Dendritic cell treated with granulocyte-macrophage colony-stimulating factor and Interleukin-4, amounts not matched to agents 40 ng/mL and 50 ng/mL, for 4 days (primary cell): ENCODE data around the gene RAI14.
A peak's percentile ranks its signal among the peaks of the same experiment; 100 is the strongest.

Experiments used
- H3K27ac Mint-ChIP-seq: one replicate; pipeline ENCODE4 v1.8.0; 2022; ENCODE audit warnings: mild to moderate bottlenecking, mixed read lengths
- H3K27me3 Mint-ChIP-seq: one replicate; pipeline ENCODE4 v1.8.0; 2022; ENCODE audit warnings: mild to moderate bottlenecking, mixed read lengths
- H3K36me3 Mint-ChIP-seq: one replicate; pipeline ENCODE4 v1.8.0; 2022; ENCODE audit warnings: low read depth, mixed read lengths
- H3K4me1 Mint-ChIP-seq: one replicate; pipeline ENCODE4 v1.8.0; 2022; ENCODE audit warnings: low read depth, mixed read lengths
- H3K4me3 Mint-ChIP-seq: one replicate; pipeline ENCODE4 v1.8.0; 2022; ENCODE audit warnings: mild to moderate bottlenecking, moderate library complexity, mixed read lengths
- H3K9me3 Mint-ChIP-seq: one replicate; pipeline ENCODE4 v1.8.0; 2022; ENCODE audit warnings: mixed read lengths
- intact Hi-C: fragments of 100-400 bp; cut with micrococcal nuclease; formaldehyde crosslinking; loops from one replicate; pipeline ENCODE4 v1.15.0; 2022

RAI14 gene

DNA sequence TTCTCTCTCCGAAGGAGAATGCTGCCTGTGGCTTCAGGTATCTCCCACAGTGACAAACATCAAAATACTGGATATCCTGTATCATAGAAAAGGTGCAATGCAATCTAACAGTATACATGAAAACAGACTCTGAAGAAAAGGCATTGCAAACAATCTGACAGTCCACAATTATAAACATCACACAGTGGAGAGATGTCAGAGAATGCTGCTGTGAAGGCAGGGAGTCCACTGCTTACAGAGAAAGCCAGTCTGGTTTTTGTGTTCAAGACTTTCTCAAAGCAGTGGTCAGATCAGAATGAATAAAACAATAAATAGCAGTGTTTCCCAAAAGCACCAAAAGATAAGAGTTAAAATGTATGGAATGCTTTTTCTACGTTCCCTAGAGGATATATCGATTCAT is 211.5 kb downstream of the RAI14 start:
- Mint-ChIP-seq H3K4me1 (peaks cover 24% of the 10 kb centered on the region), H3K27ac (peak overlapping the region; percentile 53), H3K27me3 (no peaks in the 10 kb centered on the region), H3K36me3 (no peaks in the 10 kb centered on the region), H3K9me3 (no peaks in the 10 kb centered on the region), H3K4me3 (no peak overlapping the region)
- intact Hi-C loops = no loop called here

DNA sequence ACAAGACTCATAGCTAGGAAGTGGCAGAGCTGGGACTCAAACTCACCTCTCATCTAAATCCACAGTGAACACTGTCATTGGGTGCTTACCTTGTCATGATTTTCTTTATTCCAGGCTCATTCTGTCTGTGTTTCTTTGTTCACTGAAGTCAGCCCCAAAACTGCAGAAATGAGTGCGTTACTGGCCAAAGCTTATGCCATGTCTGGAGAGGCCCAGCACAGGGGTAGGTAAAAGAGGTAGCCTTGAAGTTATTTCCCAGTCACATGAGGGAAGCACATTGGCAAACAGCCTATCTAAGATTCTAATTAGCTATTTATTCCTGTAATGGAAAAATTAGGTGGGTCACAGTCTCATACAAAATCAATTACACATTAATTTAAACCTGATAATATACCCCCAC is 212.7 kb downstream of the RAI14 start:
- peaks cover 15% of the 10 kb centered on the region for H3K4me1 Mint-ChIP-seq
- H3K27me3 Mint-ChIP-seq = no peaks in the 10 kb centered on the region
- no peak overlapping the region for H3K27ac Mint-ChIP-seq

DNA sequence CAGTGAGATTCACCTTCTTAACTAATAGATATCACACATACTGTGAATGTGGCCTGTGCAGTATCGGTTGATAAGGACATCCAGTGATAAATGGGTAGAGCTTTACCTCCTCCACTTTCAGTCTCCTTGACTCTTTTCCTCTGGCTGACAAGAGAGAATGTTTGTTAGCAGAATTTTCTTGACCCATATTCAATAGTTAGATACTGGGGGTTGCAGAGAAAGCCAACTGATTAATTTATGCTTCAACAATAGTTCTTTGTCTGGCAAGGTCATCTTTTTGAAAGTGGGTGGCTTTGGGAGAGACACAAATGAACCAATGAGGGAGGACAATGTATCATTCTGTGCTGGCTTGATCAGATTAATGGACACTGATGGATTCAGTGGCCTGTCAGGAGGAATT is 213.1 kb downstream of the RAI14 start:
- intact Hi-C loops = no loop called here
- Mint-ChIP-seq H3K36me3 (no peaks in the 10 kb centered on the region), H3K27ac (no peak overlapping the region), H3K27me3 (no peaks in the 10 kb centered on the region), H3K4me1 (peaks cover 11% of the 10 kb centered on the region), H3K9me3 (no peaks in the 10 kb centered on the region), H3K4me3 (no peak overlapping the region)

More for the DNA sequence above, 212.7 kb downstream of the RAI14 start:
- Mint-ChIP-seq H3K4me3 (no peak overlapping the region), H3K9me3 (no peaks in the 10 kb centered on the region), H3K36me3 (no peaks in the 10 kb centered on the region)
- intact Hi-C loops = no loop called here

- no peaks in the 10 kb centered on the region for H3K9me3 Mint-ChIP-seq
- no peaks in the 10 kb centered on the region for H3K27me3 Mint-ChIP-seq
- no peak overlapping the region for H3K4me3 Mint-ChIP-seq
- no peaks in the 10 kb centered on the region for H3K36me3 Mint-ChIP-seq
- intact Hi-C loops = no loop called here
- peaks cover 7% of the 10 kb centered on the region for H3K4me1 Mint-ChIP-seq
- H3K27ac Mint-ChIP-seq = no peak overlapping the region
Measured at GRCh38 chr5:34870382-34870781, 214.3 kb downstream of the RAI14 start.

GRCh38 chr5:34876275-34876674 is 220.1 kb downstream of the RAI14 start:
- H3K4me1 Mint-ChIP-seq = no peaks in the 10 kb centered on the region
- peaks cover 9% of the 10 kb centered on the region for H3K9me3 Mint-ChIP-seq
- no peak overlapping the region for H3K27ac Mint-ChIP-seq
- no peaks in the 10 kb centered on the region for H3K27me3 Mint-ChIP-seq
- H3K36me3 Mint-ChIP-seq = no peaks in the 10 kb centered on the region
- H3K4me3 Mint-ChIP-seq = no peak overlapping the region
- intact Hi-C loops = no loop called here

GRCh38 chr5:34881246-34881645 is 225.1 kb downstream of the RAI14 start:
- Mint-ChIP-seq H3K27ac (no peak overlapping the region), H3K4me3 (no peak overlapping the region), H3K36me3 (no peaks in the 10 kb centered on the region), H3K4me1 (no peaks in the 10 kb centered on the region), H3K9me3 (peaks cover 3% of the 10 kb centered on the region), H3K27me3 (peaks cover 1% of the 10 kb centered on the region)
- intact Hi-C loops = no loop called here
